Lung (tissue), 12 donors: ENCODE results near the gene RALA. TPM values are rescaled to one million over a fixed set of nuclear protein-coding genes. Genes with fewer than 3 reads are reported as not detected.

Experiments
- ATAC-seq: fragments of 200-7000 bp; cut with Tn5 transposase; one replicate; pipeline ENCODE4 v1.9.1; 2020; ENCODE audit warnings: moderate number of reproducible peaks; ENCODE audit not compliant: insufficient read depth, low FRiP score
- DNase-seq, 3 donors: peaks; one replicate each; pipeline ENCODE4 v3.0.0-alpha.2; 2013 to 2017
- H3K27ac ChIP-seq, 2 donors: one replicate each; pipeline ENCODE4 v1.5.1; 2013; ENCODE audit warnings: mild to moderate bottlenecking in 2 of 2, moderate library complexity in 2 of 2, control low read depth in 1 of 2, inconsistent platforms in 1 of 2, low read depth in 1 of 2, low read length in 1 of 2
- H3K27me3 ChIP-seq, 3 donors: one replicate each; pipeline ENCODE4 v1.5.1; 2013; ENCODE audit warnings: low read length in 2 of 3; ENCODE audit not compliant: control insufficient read depth in 3 of 3, insufficient read depth in 3 of 3
- H3K36me3 ChIP-seq, 4 donors: one replicate each; pipeline ENCODE4 v1.5.1; 2013; ENCODE audit warnings: low read length in 4 of 4, mild to moderate bottlenecking in 1 of 4, moderate library complexity in 1 of 4; ENCODE audit not compliant: control insufficient read depth in 4 of 4, insufficient read depth in 4 of 4
- H3K4me1 ChIP-seq, 5 donors: one replicate each; pipeline ENCODE4 v1.5.1; 2013; ENCODE audit warnings: low read length in 5 of 5, mild to moderate bottlenecking in 2 of 5, moderate library complexity in 1 of 5; ENCODE audit not compliant: control insufficient read depth in 5 of 5, insufficient read depth in 5 of 5
- H3K4me3 ChIP-seq: one replicate; pipeline ENCODE4 v1.5.1; 2013; ENCODE audit warnings: mild to moderate bottlenecking, control low read depth, moderate library complexity
- H3K9ac ChIP-seq, 2 donors: one replicate each; pipeline ENCODE4 v1.5.1; 2013; ENCODE audit warnings: low read length in 2 of 2, control low read depth in 1 of 2; ENCODE audit not compliant: insufficient read depth in 1 of 2
- H3K9me3 ChIP-seq, 4 donors: one replicate each; pipeline ENCODE4 v1.5.1; 2013; ENCODE audit warnings: low read length in 3 of 4, mild to moderate bottlenecking in 1 of 4, moderate library complexity in 1 of 4; ENCODE audit not compliant: control insufficient read depth in 4 of 4, insufficient read depth in 3 of 4
- WGBS, 2 donors: extraction: QIAGEN DNeasy Blood & Tissue Kit; methylation state at CpG; one replicate each; pipeline ENCODE4 v1.1.7; 2013; 5-methylcytosine and 5-hydroxymethylcytosine counted together
- polyA plus RNA-seq, 2 donors: library from polyadenylated mRNA; stranded (reverse); fragments of 200-250 nt; gene quantifications; one replicate each; pipeline ENCODE4 v1.2.1, GENCODE V29; 2013
- total RNA-seq, 2 donors: library from RNA; depleted of rRNA in 1 of 2; stranded (reverse); fragments of >200 nt in 1 of 2; gene quantifications; one replicate each; pipeline ENCODE4 v1.2.1, GENCODE V29; 2014 to 2021
- TF ChIP-seq, protein P1 (sequence below): IDR thresholded peaks from 2 replicates; pipeline ENCODE4 v1.5.1; 2012; ENCODE audit warnings: mild to moderate bottlenecking; ENCODE audit errors: control extremely low read depth, extremely low read depth
- donor health status: control.
- donor health status: control.
- donor health status: Bipolar disorder and iron deficiency.
- donor health status: healthy.
- donor health status: DM: yes; HTN: yes; CAD: no.

Gene RALA
- total and polyA plus RNA-seq, 4 donors, result 29.5 to 41.0 (median 30.6) TPM

DNA sequence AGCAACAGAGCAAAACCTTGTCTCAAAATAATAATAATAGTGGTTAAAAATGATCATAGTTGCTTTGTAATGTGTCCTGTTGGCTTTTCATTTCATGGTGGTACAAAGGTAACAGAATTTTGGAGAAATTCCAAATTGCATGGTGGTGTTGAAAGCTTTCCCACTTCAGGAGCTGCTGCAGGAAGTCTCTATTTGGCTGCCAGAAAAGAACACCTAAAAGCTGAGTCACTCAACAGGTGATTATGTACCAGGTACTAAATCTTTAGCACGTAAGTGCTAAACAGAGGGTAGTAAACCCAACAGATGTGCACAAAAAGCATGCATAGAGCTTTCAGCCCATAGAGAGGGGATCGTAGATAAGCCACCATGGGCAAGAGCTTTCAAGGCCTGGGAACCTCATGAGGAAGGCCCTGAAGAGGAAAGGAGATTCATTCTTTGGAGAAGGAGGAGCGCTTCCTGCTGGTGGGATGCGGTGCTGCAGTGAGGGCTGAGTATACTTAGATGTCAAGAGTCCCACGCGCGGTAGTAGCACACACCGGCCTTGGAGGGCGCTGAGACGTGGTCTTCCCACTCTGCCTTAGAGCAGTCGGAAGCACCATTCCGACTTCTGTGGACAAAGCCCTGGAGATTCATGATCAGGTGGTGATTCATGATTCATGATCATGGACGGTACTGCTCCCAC lies 118.7 kb downstream of the RALA start:
- 90 to 91% methylated on average over 13 of the region's 13 CpGs for WGBS, 2 donors
- no peak overlapping the region for H3K4me3 ChIP-seq
- peaks cover 0 to 2% (median 0%) of the 10 kb centered on the region in 4 donors for H3K36me3 ChIP-seq
- H3K9me3 ChIP-seq, result no peaks in the 10 kb centered on the region
- H3K27me3 ChIP-seq, result no peaks in the 10 kb centered on the region
- DNase-seq (peak in 2 of 3 donors; percentile 46 to 63), ATAC-seq (no peak)
- H3K9ac ChIP-seq, result no peak overlapping the region
- H3K27ac ChIP-seq, result peak overlapping the region in 1 of 2 donors; percentile 32
- H3K4me1 ChIP-seq, result peaks cover 0 to 6% (median 0%) of the 10 kb centered on the region in 5 donors
- TF ChIP-seq, protein P1, sequence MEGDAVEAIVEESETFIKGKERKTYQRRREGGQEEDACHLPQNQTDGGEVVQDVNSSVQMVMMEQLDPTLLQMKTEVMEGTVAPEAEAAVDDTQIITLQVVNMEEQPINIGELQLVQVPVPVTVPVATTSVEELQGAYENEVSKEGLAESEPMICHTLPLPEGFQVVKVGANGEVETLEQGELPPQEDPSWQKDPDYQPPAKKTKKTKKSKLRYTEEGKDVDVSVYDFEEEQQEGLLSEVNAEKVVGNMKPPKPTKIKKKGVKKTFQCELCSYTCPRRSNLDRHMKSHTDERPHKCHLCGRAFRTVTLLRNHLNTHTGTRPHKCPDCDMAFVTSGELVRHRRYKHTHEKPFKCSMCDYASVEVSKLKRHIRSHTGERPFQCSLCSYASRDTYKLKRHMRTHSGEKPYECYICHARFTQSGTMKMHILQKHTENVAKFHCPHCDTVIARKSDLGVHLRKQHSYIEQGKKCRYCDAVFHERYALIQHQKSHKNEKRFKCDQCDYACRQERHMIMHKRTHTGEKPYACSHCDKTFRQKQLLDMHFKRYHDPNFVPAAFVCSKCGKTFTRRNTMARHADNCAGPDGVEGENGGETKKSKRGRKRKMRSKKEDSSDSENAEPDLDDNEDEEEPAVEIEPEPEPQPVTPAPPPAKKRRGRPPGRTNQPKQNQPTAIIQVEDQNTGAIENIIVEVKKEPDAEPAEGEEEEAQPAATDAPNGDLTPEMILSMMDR, result peak; percentile 21

DNA sequence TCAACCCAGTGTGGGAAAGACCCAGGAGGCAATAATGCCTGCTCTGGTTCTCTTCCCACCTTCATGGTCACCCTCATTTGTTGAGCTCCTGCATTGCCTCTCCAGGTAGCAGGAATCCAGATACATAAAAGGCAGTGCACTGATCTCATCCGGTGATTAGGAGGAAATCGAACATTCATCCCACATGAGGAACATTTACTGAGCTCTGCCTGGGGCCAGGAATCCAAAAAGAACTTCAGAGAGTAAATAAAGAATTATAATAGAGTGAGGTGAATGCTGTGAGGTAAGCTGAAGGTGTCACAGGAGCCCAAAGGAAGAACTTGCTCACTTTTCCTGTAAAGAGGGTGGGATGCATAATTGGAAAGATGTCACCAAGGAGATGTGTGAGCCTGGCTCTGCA lies 121.2 kb downstream of the RALA start:
- TF ChIP-seq, protein P1, result no peak
- H3K9ac ChIP-seq, result no peak overlapping the region
- H3K36me3 ChIP-seq, result peaks cover 0 to 2% (median 0%) of the 10 kb centered on the region in 4 donors
- H3K9me3 ChIP-seq, result no peaks in the 10 kb centered on the region
- DNase-seq, result no peak
- no peaks in the 10 kb centered on the region for H3K27me3 ChIP-seq
- H3K27ac ChIP-seq, result no peak overlapping the region
- no peak for ATAC-seq
- no peak overlapping the region for H3K4me3 ChIP-seq
- peaks cover 0 to 6% (median 0%) of the 10 kb centered on the region in 5 donors for H3K4me1 ChIP-seq
- 81 to 91% methylated on average over 2 of the region's 2 CpGs for WGBS, 2 donors

DNA sequence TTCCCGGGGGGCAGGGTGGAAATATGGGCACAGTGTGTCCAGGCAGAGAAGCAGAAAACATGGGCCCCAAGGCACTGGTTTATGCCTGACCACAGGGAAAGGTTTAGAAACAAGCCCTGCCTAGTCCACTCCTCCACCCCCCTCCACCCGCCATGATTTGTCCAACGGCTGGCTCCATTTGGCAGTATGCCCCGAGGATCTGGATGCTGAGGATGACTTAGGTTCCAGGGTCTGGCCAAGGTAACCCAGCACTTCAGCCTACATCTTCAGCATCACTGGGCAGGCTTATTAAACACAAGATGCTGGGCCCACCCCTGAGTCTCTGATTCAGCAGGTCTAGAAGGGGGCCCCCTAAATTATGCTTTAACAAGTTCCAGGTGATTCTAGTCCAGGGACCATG lies 121.9 kb downstream of the RALA start:
- Histone ChIP-seq H3K4me3 (no peak overlapping the region), H3K4me1 (peaks cover 0 to 6% (median 0%) of the 10 kb centered on the region in 5 donors), H3K9ac (no peak overlapping the region), H3K36me3 (peaks cover 0 to 2% (median 0%) of the 10 kb centered on the region in 4 donors), H3K27ac (peak overlapping the region in 1 of 2 donors; percentile 53), H3K9me3 (no peaks in the 10 kb centered on the region), H3K27me3 (no peaks in the 10 kb centered on the region)
- no peak for ATAC-seq
- TF ChIP-seq, protein P1, result no peak
- no peak for DNase-seq
- 56 to 69% methylated on average over 4 of the region's 4 CpGs for WGBS, 2 donors
